ENCODE results near the gene CARD8.

DNA sequence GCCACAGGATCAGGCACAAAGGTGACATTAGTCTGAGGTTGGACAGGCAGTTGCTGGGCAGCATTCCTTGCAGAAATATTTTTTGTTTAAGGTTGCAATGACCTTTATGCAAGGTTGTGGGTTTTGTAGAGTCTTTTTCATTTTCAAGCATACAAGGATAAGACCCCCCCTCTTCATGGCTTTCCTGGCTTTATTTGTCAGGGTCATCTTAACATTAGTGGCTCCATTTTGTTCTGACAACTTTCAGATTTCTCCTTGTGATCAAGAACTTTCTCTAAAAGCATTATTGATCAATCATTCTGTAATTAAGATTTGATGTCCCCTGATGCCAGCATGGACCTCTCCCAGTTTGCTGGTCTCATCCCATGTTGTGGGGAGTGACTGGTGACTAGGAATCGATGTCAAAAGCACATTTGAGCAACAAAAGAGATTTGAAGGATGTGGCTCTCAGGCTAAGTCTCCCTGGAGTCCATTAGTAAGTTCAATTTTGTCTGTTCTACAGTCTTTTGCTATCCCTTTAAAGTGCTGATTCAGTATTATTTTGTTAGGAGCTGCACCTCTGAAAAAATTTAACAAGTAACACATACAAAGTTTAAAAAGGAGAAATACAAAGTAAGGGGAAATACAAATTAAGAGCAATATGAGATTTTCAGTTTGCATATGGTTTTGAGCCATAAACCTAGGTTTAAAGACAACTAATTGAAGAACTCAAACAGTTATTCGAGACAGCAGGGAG is 5.3 kb downstream of the CARD8 start:
- TF ChIP-seq POLR2AphosphoS5 (IDR thresholded peaks at IDR 0.05; ENCODE audit: borderline replicate concordance, low read depth, low read length) (no peak), EZH2 (IDR thresholded peaks at IDR 0.05) (no peak), FOXP2 (optimal IDR thresholded peaks at IDR 0.05; ENCODE audit: control extremely low read depth, extremely low read length, insufficient read depth) (no peak)
